ENCODE measurements around the gene SKOR1.

SKOR1 gene

GRCh38 chr15:67870868-67871408, 45.6 kb downstream of the SKOR1 start:
- Histone ChIP-seq H3K9me3 (ENCODE audit: control insufficient read depth, insufficient read depth, low read length) (peaks cover 2% of the 10 kb centered on the region; the same call in 1 of the 2 replicates), H3K4me1 (ENCODE audit: control insufficient read depth, insufficient read depth, low read length) (no peaks in the 10 kb centered on the region), H3K27ac (ENCODE audit: low read length) (no peak overlapping the region), H3K4me3 (ENCODE audit: low read length) (no peak overlapping the region), H3K27me3 (ENCODE audit: control insufficient read depth, insufficient read depth, low read length) (no peaks in the 10 kb centered on the region), H3K36me3 (ENCODE audit: control insufficient read depth, insufficient read depth, low read length) (no peaks in the 10 kb centered on the region; the same call in 1 of the 2 replicates)
- no peak for DNase-seq (ENCODE audit: low read depth, low spot score)

DNA sequence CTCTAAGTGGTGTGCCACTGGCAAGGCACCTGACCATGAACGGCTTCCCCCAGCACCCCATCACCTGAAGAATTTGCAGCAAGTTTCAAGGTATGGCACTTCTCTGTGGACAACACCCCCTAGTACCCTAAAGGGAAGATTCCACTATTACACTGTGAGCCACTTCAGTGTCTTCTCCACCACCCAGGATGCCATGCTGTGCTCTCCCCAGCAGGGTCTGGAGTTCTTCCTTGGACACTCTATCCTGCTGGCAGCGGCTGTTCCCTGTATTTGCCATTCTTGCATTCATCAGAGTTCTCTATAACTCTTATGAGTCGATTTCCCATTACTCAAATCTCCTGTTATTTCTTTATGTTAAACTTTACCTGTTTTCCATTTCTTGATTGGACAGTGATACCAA, 48.5 kb downstream of the SKOR1 start:
- no peaks in the 10 kb centered on the region for H3K4me1 ChIP-seq (ENCODE audit: control insufficient read depth, insufficient read depth, low read length)
- no peaks in the 10 kb centered on the region for H3K27me3 ChIP-seq (ENCODE audit: control insufficient read depth, insufficient read depth, low read length)
- H3K36me3 ChIP-seq (ENCODE audit: control insufficient read depth, insufficient read depth, low read length), result no peaks in the 10 kb centered on the region
- no peak overlapping the region for H3K27ac ChIP-seq (ENCODE audit: low read length)
- peaks cover 2% of the 10 kb centered on the region; the same call in 1 of the 2 replicates for H3K9me3 ChIP-seq (ENCODE audit: control insufficient read depth, insufficient read depth, low read length)
- no peak for DNase-seq (ENCODE audit: low read depth, low spot score)
- no peak overlapping the region for H3K4me3 ChIP-seq (ENCODE audit: low read length)
- no CpG with 5 or more reads among the region's 3 CpGs for WGBS (ENCODE audit: insufficient coverage, insufficient read length)

- DNase-seq (ENCODE audit: low read depth, low spot score), result no peak
- H3K9me3 ChIP-seq (ENCODE audit: control insufficient read depth, insufficient read depth, low read length), result no peaks in the 10 kb centered on the region
- no peaks in the 10 kb centered on the region for H3K36me3 ChIP-seq (ENCODE audit: control insufficient read depth, insufficient read depth, low read length)
- H3K4me1 ChIP-seq (ENCODE audit: control insufficient read depth, insufficient read depth, low read length), result no peaks in the 10 kb centered on the region; the same call in 1 of the 2 replicates
- H3K4me3 ChIP-seq (ENCODE audit: low read length), result no peak overlapping the region
- H3K27ac ChIP-seq (ENCODE audit: low read length), result no peak overlapping the region
- WGBS (ENCODE audit: insufficient coverage, insufficient read length), result no CpG with 5 or more reads among the region's 2 CpGs
- H3K27me3 ChIP-seq (ENCODE audit: control insufficient read depth, insufficient read depth, low read length), result no peaks in the 10 kb centered on the region
Observed at GRCh38 chr15:67878712-67879206, 53.5 kb downstream of the SKOR1 start.

DNA sequence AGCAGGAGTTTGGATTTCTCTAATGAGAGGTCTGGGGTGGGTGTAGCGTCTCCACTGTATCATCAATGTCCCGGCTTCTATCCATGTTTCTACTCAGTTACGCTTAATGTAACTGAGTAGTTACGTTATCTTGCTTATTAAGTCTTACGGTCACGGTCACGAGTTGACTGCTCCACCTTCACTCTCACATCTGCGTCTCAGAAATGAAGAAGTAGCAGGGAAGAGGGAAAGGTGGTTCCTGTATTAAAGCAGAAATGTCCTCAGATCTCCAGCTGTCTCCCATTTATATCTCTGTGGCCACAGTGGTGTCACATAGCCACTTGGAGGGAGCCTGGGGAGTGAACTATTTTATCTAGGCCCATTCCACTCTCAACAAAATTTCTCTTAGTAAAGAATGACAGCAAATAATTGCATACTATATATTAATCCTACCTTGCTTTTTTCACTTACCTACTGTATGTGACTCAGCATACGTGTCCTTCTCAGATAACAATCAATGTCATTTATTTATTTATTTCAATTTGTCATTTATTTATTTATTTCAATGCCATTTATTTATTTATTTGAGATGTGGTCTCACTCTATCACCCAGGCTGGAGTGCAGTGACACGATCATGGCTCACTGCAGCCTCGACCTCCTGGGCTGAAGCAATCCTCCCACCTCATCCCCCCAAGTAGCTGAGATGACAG, 54.3 kb downstream of the SKOR1 start:
- no peak for DNase-seq (ENCODE audit: low read depth, low spot score)
- WGBS (ENCODE audit: insufficient coverage, insufficient read length), result no CpG with 5 or more reads among the region's 11 CpGs
- no peaks in the 10 kb centered on the region for H3K27me3 ChIP-seq (ENCODE audit: control insufficient read depth, insufficient read depth, low read length)
- no peak overlapping the region for H3K4me3 ChIP-seq (ENCODE audit: low read length)
- H3K9me3 ChIP-seq (ENCODE audit: control insufficient read depth, insufficient read depth, low read length), result no peaks in the 10 kb centered on the region
- H3K4me1 ChIP-seq (ENCODE audit: control insufficient read depth, insufficient read depth, low read length), result no peaks in the 10 kb centered on the region; the same call in 1 of the 2 replicates
- no peaks in the 10 kb centered on the region for H3K36me3 ChIP-seq (ENCODE audit: control insufficient read depth, insufficient read depth, low read length)
- H3K27ac ChIP-seq (ENCODE audit: low read length), result no peak overlapping the region

DNA sequence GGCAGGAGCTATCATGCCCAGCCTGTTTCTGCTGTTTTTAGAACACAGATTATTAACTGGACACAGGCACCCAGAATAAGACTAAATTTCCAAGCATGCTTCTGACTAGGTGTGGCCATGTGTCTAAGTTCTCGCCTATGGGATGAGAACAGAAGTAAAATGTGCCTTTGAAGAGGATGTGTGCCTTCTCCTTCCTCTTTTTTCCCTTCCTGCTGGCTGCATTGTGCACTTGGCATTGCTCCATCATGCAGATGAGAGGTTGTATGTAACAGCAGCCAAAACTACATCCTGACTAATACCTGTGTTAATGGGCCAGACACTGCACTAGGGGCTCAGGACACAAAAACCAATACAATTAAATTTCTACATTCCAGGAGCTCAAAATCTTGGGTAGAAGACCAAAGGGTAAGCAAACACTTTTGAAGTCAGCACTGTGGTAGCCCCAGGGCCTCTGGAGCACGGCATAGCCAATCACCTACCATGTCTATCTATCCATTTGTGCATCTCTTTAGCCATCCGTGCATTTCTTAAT, 55.4 kb downstream of the SKOR1 start:
- H3K27me3 ChIP-seq (ENCODE audit: control insufficient read depth, insufficient read depth, low read length), result no peaks in the 10 kb centered on the region
- no CpG with 5 or more reads among the region's 3 CpGs for WGBS (ENCODE audit: insufficient coverage, insufficient read length)
- H3K4me1 ChIP-seq (ENCODE audit: control insufficient read depth, insufficient read depth, low read length), result no peaks in the 10 kb centered on the region; the same call in 1 of the 2 replicates
- no peak overlapping the region for H3K27ac ChIP-seq (ENCODE audit: low read length)
- no peak for DNase-seq (ENCODE audit: low read depth, low spot score)
- no peaks in the 10 kb centered on the region for H3K36me3 ChIP-seq (ENCODE audit: control insufficient read depth, insufficient read depth, low read length)
- H3K4me3 ChIP-seq (ENCODE audit: low read length), result no peak overlapping the region
- no peaks in the 10 kb centered on the region for H3K9me3 ChIP-seq (ENCODE audit: control insufficient read depth, insufficient read depth, low read length)

DNA sequence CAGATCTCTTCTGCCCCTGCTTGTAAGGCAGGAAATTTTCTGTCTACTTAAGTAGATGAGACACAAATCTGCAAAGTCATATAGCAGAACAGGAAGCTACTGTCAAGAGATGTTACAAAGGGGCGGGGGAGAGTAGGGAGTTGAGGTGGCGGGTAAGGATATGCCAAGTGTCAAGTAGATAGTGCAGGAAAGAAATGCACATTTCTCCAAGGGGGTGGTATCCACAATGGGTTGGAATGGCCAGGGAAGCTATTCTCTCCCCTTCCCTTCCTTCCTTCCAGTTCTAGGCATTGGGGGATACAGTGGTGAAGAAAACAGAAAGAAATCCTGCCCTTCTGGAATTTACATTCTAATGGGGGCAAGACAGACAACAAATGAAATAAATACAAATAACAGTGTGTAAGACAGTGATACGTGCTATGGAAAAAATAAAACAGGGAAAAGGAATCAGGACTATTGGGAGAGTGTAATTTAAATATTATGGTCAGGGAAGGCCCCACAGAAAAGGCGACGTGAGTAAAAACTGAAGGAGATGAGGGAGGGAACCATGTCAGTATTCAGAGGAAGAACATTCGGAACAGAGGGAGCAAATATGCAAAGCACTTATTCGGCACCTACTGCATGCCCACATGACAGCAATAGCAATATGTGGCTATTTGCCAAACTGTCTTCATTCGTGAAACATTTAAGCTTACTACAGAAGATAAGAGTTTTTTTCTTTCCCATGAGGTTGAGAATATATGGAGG, 57.4 kb downstream of the SKOR1 start:
- DNase-seq (ENCODE audit: low read depth, low spot score), result no peak
- H3K27me3 ChIP-seq (ENCODE audit: control insufficient read depth, insufficient read depth, low read length), result no peaks in the 10 kb centered on the region
- no peak overlapping the region for H3K4me3 ChIP-seq (ENCODE audit: low read length)
- no CpG with 5 or more reads among the region's 8 CpGs for WGBS (ENCODE audit: insufficient coverage, insufficient read length)
- H3K36me3 ChIP-seq (ENCODE audit: control insufficient read depth, insufficient read depth, low read length), result no peaks in the 10 kb centered on the region
- H3K4me1 ChIP-seq (ENCODE audit: control insufficient read depth, insufficient read depth, low read length), result no peaks in the 10 kb centered on the region; the same call in 1 of the 2 replicates
- no peaks in the 10 kb centered on the region for H3K9me3 ChIP-seq (ENCODE audit: control insufficient read depth, insufficient read depth, low read length)
- H3K27ac ChIP-seq (ENCODE audit: low read length), result no peak overlapping the region

GRCh38 chr15:67883234-67883773, 58.0 kb downstream of the SKOR1 start:
- no peak overlapping the region for H3K27ac ChIP-seq (ENCODE audit: low read length)
- no peaks in the 10 kb centered on the region for H3K27me3 ChIP-seq (ENCODE audit: control insufficient read depth, insufficient read depth, low read length)
- no peak overlapping the region for H3K4me3 ChIP-seq (ENCODE audit: low read length)
- no peak for DNase-seq (ENCODE audit: low read depth, low spot score)
- H3K36me3 ChIP-seq (ENCODE audit: control insufficient read depth, insufficient read depth, low read length), result no peaks in the 10 kb centered on the region
- no peaks in the 10 kb centered on the region; the same call in 1 of the 2 replicates for H3K4me1 ChIP-seq (ENCODE audit: control insufficient read depth, insufficient read depth, low read length)
- no peaks in the 10 kb centered on the region for H3K9me3 ChIP-seq (ENCODE audit: control insufficient read depth, insufficient read depth, low read length)
- no CpG with 5 or more reads among the region's 10 CpGs for WGBS (ENCODE audit: insufficient coverage, insufficient read length)

DNA sequence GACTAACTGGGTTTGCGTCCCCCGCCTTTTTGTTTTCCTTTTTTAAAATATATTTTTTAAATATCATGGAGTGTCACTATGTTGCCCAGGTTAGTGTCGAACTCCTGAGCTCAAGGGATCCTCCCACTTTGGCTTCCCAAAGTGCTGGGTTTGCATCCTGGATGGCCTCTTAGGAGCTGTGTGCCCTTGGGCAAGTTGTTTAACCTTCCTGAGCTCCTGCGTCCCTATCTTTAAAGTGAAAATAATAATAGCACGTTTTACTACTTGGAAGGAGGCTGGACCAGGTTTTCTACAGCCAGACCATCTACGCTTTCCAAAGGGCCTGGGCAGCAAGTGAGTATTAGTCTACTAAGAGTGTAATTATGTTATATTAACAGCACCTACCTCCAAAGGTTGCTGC, 58.7 kb downstream of the SKOR1 start:
- H3K9me3 ChIP-seq (ENCODE audit: control insufficient read depth, insufficient read depth, low read length), result no peaks in the 10 kb centered on the region
- no peak for DNase-seq (ENCODE audit: low read depth, low spot score)
- no peaks in the 10 kb centered on the region; the same call in 1 of the 2 replicates for H3K27me3 ChIP-seq (ENCODE audit: control insufficient read depth, insufficient read depth, low read length)
- no peaks in the 10 kb centered on the region; the same call in 1 of the 2 replicates for H3K4me1 ChIP-seq (ENCODE audit: control insufficient read depth, insufficient read depth, low read length)
- H3K4me3 ChIP-seq (ENCODE audit: low read length), result no peak overlapping the region; the same call in 1 of the 2 replicates
- H3K36me3 ChIP-seq (ENCODE audit: control insufficient read depth, insufficient read depth, low read length), result no peaks in the 10 kb centered on the region
- H3K27ac ChIP-seq (ENCODE audit: low read length), result no peak overlapping the region
- WGBS (ENCODE audit: insufficient coverage, insufficient read length), result no CpG with 5 or more reads among the region's 6 CpGs

Measured in iPS DF 6.9 (cell line).